ENCODE measurements around the gene SPOCK1.

The SPOCK1 gene

GRCh38 chr5:137034764-137035479 lies 464.2 kb downstream of the SPOCK1 start:
- no peak for DNase-seq

GRCh38 chr5:137034213-137034612 lies 464.9 kb downstream of the SPOCK1 start:
- no peak for DNase-seq

DNA sequence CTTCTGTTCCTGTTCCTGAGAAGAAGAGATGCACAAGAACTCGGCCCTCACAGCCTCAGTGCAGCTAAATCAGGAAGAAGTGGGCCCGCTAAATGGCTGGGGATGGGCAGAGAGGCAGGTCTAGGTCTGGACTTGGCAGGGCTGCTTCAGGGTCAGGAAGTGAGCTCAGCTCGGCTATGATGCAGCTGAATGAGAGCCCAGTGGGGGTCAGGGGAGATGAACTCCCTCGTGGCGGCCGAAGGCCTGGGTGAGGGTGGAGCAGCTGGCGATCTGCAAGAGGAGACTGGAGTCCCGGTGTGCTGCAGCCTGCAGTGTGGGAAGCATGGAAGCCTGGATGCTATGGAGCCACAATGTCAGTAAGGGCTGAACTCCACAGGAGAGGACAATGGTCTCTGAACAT lies 466.2 kb downstream of the SPOCK1 start:
- no peak for DNase-seq

- no peak for DNase-seq
These were observed 471.4 kb downstream of the SPOCK1 start for GRCh38 chr5:137027758-137028157.

DNA sequence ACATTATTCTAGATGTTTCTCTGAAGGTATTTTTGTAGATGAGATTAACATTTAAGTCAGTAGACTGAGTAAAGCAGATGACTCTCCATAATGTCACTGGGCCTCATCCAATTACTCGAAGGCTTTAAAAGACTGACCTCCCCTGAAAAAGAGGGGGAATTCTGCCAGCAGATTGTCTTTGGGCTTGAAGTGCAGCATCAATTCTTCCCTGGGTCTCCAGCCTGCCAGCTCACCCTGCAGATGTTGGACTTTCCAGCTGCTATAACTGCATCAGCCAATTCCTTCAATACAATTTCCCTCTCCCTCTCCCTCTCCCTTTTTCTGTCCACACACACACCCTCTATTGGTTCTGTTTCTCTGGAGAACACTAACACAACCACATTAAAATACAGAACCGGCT lies 472.8 kb downstream of the SPOCK1 start:
- DNase-seq: no peak

- no peak for DNase-seq
These were observed 475.1 kb downstream of the SPOCK1 start for GRCh38 chr5:137024044-137024443.

GRCh38 chr5:137023371-137023770 lies 475.8 kb downstream of the SPOCK1 start:
- no peak for DNase-seq

GRCh38 chr5:137022725-137023124 lies 476.4 kb downstream of the SPOCK1 start:
- DNase-seq: no peak

DNA sequence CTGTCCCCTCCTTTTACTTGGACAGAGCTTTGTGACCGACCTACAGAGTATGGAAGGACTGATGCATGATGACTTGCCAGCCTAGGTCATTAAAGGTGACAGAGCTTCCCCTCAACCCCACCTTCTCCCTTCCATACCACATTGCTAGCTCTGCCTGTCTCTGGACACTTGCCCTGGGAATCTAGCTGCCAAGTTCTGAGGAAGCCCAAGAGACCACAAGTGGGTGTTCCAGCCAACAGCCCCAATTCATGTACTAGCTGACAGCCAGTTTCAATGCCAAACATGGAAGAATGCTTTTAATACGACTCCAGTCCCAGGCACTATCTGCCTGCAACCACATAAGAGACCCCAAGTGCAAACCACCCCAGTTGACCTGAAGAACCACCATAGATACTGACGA lies 477.1 kb downstream of the SPOCK1 start:
- peak in 3 of 56 donors; percentile 11 to 26 (median 13) for DNase-seq

DNA sequence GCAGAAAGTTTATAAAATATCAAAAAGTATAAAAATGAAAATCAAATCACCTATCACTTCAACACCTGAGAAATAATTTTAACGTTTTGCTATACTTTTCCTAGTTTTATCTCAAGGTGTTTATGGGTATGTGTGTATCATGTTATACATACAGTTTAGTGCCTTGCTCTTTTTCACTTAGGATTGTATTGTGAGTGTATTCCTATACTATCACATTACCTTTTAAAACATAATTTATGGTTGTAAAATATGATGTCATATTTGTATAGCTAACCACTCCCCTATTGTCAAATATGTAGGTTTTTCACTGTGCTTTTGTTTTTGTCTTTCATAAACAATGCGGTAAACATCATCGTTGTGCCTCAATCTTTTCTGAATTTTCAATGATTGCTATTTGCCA lies 479.9 kb downstream of the SPOCK1 start:
- no peak for DNase-seq

DNA sequence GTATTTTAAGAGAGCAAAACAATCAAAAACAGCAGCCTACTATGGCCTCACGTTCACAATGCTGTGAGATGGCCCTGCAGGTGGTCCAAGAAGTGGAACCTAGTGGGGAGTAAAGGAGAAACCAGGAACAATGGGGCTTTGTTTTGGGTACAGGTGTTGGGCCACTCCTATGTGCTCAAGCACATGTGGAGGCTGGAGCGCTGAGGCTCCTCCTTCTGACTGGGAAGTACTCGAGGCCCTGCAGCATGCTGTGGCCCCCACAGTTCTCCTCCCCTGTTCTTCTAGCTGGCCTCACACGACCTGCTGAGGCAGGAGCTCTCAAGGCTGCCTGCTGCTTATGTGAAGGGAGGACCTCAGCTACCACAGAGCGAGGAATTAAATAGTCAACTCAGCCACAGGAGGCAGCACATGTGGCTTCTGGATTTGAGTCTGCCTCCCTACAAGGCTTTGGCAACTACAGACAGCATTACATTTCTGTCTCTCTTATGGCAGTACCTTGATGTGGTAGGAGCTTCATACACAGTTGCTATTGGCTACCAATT lies 482.3 kb downstream of the SPOCK1 start:
- DNase-seq: no peak

GRCh38 chr5:137015540-137016116 lies 483.5 kb downstream of the SPOCK1 start:
- DNase-seq: no peak

DNA sequence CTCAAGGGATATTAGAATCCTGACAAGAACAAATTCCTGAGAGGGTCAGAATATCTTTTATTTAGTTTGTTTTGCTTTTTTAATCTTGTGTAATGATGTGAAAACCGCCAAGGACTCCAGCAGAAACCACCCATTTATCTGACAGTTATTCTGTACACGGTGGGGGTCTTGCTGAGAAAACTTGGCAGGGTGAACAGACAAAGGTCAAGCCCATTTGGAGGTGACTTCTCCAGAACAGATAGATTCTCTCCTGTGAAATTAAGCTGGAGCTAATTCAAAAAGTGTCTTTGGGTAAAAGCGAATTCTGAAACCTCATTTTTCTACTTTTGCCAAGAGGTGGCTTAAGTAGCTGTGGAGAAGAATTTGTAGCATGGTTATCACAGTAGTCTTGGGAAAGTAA lies 484.4 kb downstream of the SPOCK1 start:
- no peak for DNase-seq

GRCh38 chr5:137010226-137010625 lies 488.9 kb downstream of the SPOCK1 start:
- DNase-seq: no peak

DNA sequence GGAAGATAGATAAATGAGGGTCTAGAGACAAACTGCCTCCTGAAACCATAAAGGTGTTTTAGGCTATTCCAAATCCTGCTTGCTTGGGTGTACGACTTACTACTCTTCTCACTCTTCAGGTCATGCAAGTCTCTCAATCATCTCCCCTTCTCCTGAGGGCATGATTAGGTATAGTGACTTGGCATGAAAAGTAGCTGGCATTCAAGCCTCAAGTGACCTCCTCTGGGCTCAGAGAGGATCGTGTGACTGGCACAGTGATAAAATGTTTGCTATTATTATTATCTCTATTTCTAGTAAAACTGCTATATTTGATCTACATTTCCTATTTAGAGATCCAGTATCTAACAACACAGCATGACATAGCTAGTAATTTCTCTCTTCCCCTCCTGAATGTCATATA lies 494.8 kb downstream of the SPOCK1 start:
- no peak for DNase-seq

DNA sequence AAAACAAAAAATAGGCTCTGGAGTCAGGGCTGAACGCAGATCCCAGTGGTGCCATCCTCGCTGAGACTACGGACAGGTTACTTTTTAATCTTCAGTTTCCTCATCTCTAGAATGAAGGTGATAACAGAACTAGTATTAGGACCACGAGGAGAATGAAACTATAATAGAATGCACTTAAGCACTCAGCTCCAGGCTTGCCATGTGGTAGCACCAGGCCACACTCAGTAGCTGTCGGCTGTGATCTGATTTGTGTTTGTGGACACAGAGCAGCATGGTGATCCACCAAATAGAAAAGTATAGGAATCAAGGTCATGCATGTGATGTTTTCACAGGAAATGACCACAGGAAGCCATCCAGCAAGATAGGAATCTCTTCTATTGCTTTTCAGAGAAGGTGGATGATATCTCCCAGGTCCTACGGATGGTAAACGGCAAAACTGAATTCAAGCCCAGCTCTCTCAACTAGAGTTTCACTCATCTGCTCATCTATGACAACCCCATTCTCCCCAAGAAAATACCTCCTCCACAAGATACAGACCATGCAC lies 498.0 kb downstream of the SPOCK1 start:
- DNase-seq: no peak

GRCh38 chr5:136999787-137000186 lies 499.3 kb downstream of the SPOCK1 start:
- no peak for DNase-seq

DNA sequence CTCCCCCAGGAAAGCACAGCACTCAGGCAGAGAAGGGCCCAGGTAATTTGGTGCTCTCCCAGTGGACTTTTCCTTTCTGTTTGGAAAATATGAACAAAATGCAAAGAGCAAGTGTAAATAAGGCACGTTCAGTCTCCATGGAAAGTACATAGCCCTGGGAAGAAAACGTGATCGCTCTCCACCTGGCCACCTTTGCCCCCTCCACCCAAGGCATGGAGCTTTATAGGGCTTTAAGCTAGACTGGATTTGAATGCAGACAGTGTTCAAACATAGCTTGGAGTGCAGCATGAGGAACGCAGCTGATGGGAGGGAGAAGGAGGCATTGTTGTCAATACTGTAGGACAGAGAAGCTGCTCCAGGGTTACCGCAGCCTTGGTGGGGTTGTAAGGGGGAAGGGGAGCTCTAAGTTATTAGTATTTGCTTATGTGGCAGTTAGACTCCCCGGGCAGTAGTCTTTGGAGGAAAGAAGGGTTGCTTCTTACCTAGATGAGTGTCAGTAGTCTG lies 500.2 kb downstream of the SPOCK1 start:
- DNase-seq: no peak

DNA sequence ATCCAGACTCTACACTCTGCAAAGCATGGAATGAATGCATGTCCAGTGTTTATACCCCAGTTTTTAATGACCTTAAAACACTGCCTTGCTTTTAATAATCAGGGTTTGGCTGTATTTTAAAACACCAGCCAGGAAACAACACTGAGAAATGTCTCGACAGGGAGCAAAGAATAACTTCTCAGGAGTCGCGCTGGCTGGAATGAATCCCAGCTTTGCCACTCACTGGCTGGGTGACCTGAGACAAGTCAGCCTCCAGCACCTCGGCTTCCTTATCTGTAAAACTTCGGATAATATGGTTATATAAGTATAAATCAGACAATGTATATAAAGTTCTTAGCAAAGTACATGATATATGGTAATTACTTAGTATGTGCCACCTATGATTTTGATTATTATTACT lies 505.0 kb downstream of the SPOCK1 start:
- no peak for DNase-seq

- DNase-seq: no peak
These were observed 506.2 kb downstream of the SPOCK1 start for GRCh38 chr5:136992796-136993489.

- no peak for DNase-seq
These were observed 513.2 kb downstream of the SPOCK1 start for GRCh38 chr5:136985785-136986475.

All from nucleus accumbens (tissue), 56 donors.